Astrocyte (in vitro differentiated cells and primary cell): ENCODE data around the gene ADH5.

Experiments
- EZH2 ChIP-seq: IDR thresholded peaks from 2 replicates; pipeline ENCODE4 v1.6.1; 2012; ENCODE audit warnings: mild to moderate bottlenecking, low read length, inconsistent platforms; ENCODE audit not compliant: insufficient read depth
- TF ChIP-seq, protein P1 (sequence below): IDR thresholded peaks from 2 replicates; pipeline ENCODE4 v1.5.1; 2011; ENCODE audit warnings: low read depth, mild to moderate bottlenecking, inconsistent platforms, low read length, moderate library complexity; ENCODE audit not compliant: insufficient read depth

- TF ChIP-seq, protein P1, sequence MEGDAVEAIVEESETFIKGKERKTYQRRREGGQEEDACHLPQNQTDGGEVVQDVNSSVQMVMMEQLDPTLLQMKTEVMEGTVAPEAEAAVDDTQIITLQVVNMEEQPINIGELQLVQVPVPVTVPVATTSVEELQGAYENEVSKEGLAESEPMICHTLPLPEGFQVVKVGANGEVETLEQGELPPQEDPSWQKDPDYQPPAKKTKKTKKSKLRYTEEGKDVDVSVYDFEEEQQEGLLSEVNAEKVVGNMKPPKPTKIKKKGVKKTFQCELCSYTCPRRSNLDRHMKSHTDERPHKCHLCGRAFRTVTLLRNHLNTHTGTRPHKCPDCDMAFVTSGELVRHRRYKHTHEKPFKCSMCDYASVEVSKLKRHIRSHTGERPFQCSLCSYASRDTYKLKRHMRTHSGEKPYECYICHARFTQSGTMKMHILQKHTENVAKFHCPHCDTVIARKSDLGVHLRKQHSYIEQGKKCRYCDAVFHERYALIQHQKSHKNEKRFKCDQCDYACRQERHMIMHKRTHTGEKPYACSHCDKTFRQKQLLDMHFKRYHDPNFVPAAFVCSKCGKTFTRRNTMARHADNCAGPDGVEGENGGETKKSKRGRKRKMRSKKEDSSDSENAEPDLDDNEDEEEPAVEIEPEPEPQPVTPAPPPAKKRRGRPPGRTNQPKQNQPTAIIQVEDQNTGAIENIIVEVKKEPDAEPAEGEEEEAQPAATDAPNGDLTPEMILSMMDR, result no peak
- no peak for TF ChIP-seq EZH2
Measured at GRCh38 chr4:99088023-99088449, 552 bp downstream of the ADH5 start.
